GM23338 (cell line): ENCODE results near the gene SARM1.

Experiments used
- CREB1 ChIP-seq: fragments of 250-450 bp; sonication (Bioruptor Pico); IDR thresholded peaks from 2 replicates; pipeline ENCODE4 v1.5.0; 2020; ENCODE audit warnings: low read depth, mild to moderate bottlenecking, moderate library complexity
- CTCF ChIP-seq, 2 experiments: fragments of 200-600 bp in 1 of 2; sonication (generic) in 1 of 2; conservative IDR thresholded peaks; 2 replicates each; pipeline versions ENCODE4 v1.5.1 to v1.6.1; 2016 to 2017; ENCODE audit warnings: antibody characterized with exemption in 2 of 2, low read depth in 2 of 2, mild to moderate bottlenecking in 2 of 2, moderate library complexity in 1 of 2
- ETS1 ChIP-seq: IDR thresholded peaks from 2 replicates; pipeline ENCODE4 v1.6.1; 2016; ENCODE audit warnings: antibody characterized with exemption
- EZH2 ChIP-seq: fragments of 200-600 bp; sonication (generic); IDR thresholded peaks from one replicate; pipeline ENCODE4 v1.8.0; 2017; ENCODE audit warnings: antibody characterized with exemption, mild to moderate bottlenecking, low read depth; ENCODE audit not compliant: unreplicated experiment
- EZH2phosphoT487 ChIP-seq: fragments of 200-600 bp; sonication (generic); IDR thresholded peaks from one replicate; pipeline ENCODE4 v1.8.1; 2018; ENCODE audit warnings: antibody characterized with exemption; ENCODE audit not compliant: unreplicated experiment
- JUNB ChIP-seq: IDR thresholded peaks from one replicate; pipeline ENCODE4 v1.6.1; 2016; ENCODE audit warnings: antibody characterized with exemption; ENCODE audit not compliant: unreplicated experiment
- NANOG ChIP-seq: IDR thresholded peaks from 2 replicates; pipeline ENCODE4 v1.6.1; 2016; ENCODE audit warnings: antibody characterized with exemption, borderline replicate concordance
- POLR2AphosphoS5 ChIP-seq: IDR thresholded peaks from 2 replicates; pipeline ENCODE4 v1.6.1; 2016; ENCODE audit warnings: antibody characterized with exemption, low read depth
- REST ChIP-seq: IDR thresholded peaks from one replicate; pipeline ENCODE4 v1.6.1; 2018; ENCODE audit warnings: antibody characterized with exemption; ENCODE audit not compliant: unreplicated experiment
- STAT1 ChIP-seq: IDR thresholded peaks from one replicate; pipeline ENCODE4 v1.6.1; 2016; ENCODE audit warnings: antibody characterized with exemption; ENCODE audit not compliant: unreplicated experiment

- no peak for TF ChIP-seq CTCF (conservative IDR thresholded peaks at IDR 0.05; ENCODE audit: low read depth in 2 of 2)
- no peak for TF ChIP-seq REST
- no peak for TF ChIP-seq JUNB
- TF ChIP-seq EZH2 = no peak
- TF ChIP-seq CREB1 (CRISPR knock-in tag) = no peak
- no peak for TF ChIP-seq POLR2AphosphoS5
- no peak for TF ChIP-seq EZH2phosphoT487
- TF ChIP-seq NANOG = no peak
- no peak for TF ChIP-seq STAT1
- no peak for TF ChIP-seq ETS1
These were observed 33.5 kb downstream of the SARM1 start for GRCh38 chr17:28404812-28405570.
